Neural progenitor cell (in vitro differentiated cells): ENCODE results near the gene PKP3. TPM values are rescaled to one million over a fixed set of nuclear protein-coding genes. Genes with fewer than 3 reads are reported as not detected.

Source experiments
- DNase-seq: peaks from one replicate; pipeline ENCODE4 v3.0.0-alpha.2; 2016; ENCODE audit warnings: low spot score
- H2AFZ ChIP-seq: fragments of 200-600 bp; sonication (generic); replicated peaks from 2 replicates; pipeline ENCODE4 v1.6.1; 2016; ENCODE audit warnings: antibody characterized with exemption
- H3F3A ChIP-seq: fragments of 200-600 bp; sonication (generic); 2 replicates; pipeline ENCODE4 v1.6.1; 2016; ENCODE audit warnings: antibody characterized with exemption, low read depth
- H3K27ac ChIP-seq: fragments of 200-600 bp; sonication (generic); 2 replicates; pipeline ENCODE4 v1.5.1; 2016; ENCODE audit warnings: mild to moderate bottlenecking
- H3K27me3 ChIP-seq: fragments of 200-600 bp; sonication (generic); 2 replicates; pipeline ENCODE4 v1.6.1; 2016; ENCODE audit warnings: mild to moderate bottlenecking, moderate library complexity
- H3K36me3 ChIP-seq: fragments of 200-600 bp; sonication (generic); 2 replicates; pipeline ENCODE4 v1.5.1; 2016
- H3K4me1 ChIP-seq: fragments of 200-600 bp; sonication (generic); 2 replicates; pipeline ENCODE4 v1.6.1; 2016; ENCODE audit warnings: mixed run types
- H3K4me2 ChIP-seq: fragments of 200-600 bp; sonication (generic); 2 replicates; pipeline ENCODE4 v1.6.1; 2016
- H3K4me3 ChIP-seq: fragments of 200-600 bp; sonication (generic); 2 replicates; pipeline ENCODE4 v1.5.1; 2016
- H3K79me2 ChIP-seq: fragments of 200-600 bp; sonication (generic); 2 replicates; pipeline ENCODE4 v1.6.1; 2016; ENCODE audit warnings: low read depth
- H3K9ac ChIP-seq: fragments of 200-600 bp; sonication (generic); 2 replicates; pipeline ENCODE4 v1.6.1; 2016
- H3K9me3 ChIP-seq: fragments of 200-600 bp; sonication (generic); 2 replicates; pipeline ENCODE4 v1.5.1; 2016; ENCODE audit warnings: low read depth
- H4K20me1 ChIP-seq: fragments of 200-600 bp; sonication (generic); 2 replicates; pipeline ENCODE4 v1.6.1; 2016; ENCODE audit warnings: low read depth
- H3K27ac Mint-ChIP-seq: 3 replicates; pipeline ENCODE4 v1.8.0; 2021; ENCODE audit warnings: mixed read lengths
- H3K27me3 Mint-ChIP-seq: 2 replicates; pipeline ENCODE4 v1.8.0; 2022; ENCODE audit warnings: low read depth, mild to moderate bottlenecking, inconsistent platforms, moderate library complexity, mixed read lengths; ENCODE audit not compliant: insufficient read depth
- H3K36me3 Mint-ChIP-seq: 3 replicates; pipeline ENCODE4 v1.8.0; 2021; ENCODE audit warnings: mixed read lengths
- H3K4me1 Mint-ChIP-seq: 3 replicates; pipeline ENCODE4 v1.8.0; 2021; ENCODE audit warnings: mixed read lengths
- H3K4me3 Mint-ChIP-seq: 3 replicates; pipeline ENCODE4 v1.8.0; 2021; ENCODE audit warnings: mild to moderate bottlenecking, moderate library complexity, mixed read lengths
- H3K9me3 Mint-ChIP-seq: 3 replicates; pipeline ENCODE4 v1.8.0; 2020; ENCODE audit warnings: mixed read lengths
- EZH2 ChIP-seq: fragments of 200-600 bp; sonication (generic); IDR thresholded peaks from 2 replicates; pipeline ENCODE4 v1.6.1; 2017; ENCODE audit warnings: antibody characterized with exemption, mild to moderate bottlenecking, moderate library complexity
- EZH2phosphoT487 ChIP-seq: fragments of 200-600 bp; sonication (generic); IDR thresholded peaks from 2 replicates; pipeline ENCODE4 v1.6.1; 2017; ENCODE audit warnings: antibody characterized with exemption
- total RNA-seq: library from RNA; depleted of rRNA; stranded (reverse); fragments of >200 nt; gene quantifications from 2 replicates; pipeline ENCODE4 v1.2.3, GENCODE V29; 2015; ENCODE audit warnings: low replicate concordance
- TF ChIP-seq, protein P1 (sequence below): fragments of 200-600 bp; sonication (generic); IDR thresholded peaks from 2 replicates; pipeline ENCODE4 v1.5.1; 2017; ENCODE audit warnings: antibody characterized with exemption, mild to moderate bottlenecking

The PKP3 gene
- total RNA-seq, 1 donor from 2014 or later: 8.5 TPM

- Histone ChIP-seq H3K9ac (no peak overlapping the region), H3K9me3 (no peaks in the 10 kb centered on the region), H3K79me2 (no peaks in the 10 kb centered on the region), H3K4me2 (no peak overlapping the region), H3K4me3 (no peak overlapping the region), H3K27me3 (no peaks in the 10 kb centered on the region), H3K27ac (no peak overlapping the region), H3K4me1 (peaks cover 10% of the 10 kb centered on the region), H3F3A (no peaks in the 10 kb centered on the region), H3K36me3 (no peaks in the 10 kb centered on the region), H4K20me1 (no peaks in the 10 kb centered on the region), H2AFZ (no peak overlapping the region)
- TF ChIP-seq EZH2phosphoT487: no peak
- no peak for TF ChIP-seq EZH2
- TF ChIP-seq, protein P1, sequence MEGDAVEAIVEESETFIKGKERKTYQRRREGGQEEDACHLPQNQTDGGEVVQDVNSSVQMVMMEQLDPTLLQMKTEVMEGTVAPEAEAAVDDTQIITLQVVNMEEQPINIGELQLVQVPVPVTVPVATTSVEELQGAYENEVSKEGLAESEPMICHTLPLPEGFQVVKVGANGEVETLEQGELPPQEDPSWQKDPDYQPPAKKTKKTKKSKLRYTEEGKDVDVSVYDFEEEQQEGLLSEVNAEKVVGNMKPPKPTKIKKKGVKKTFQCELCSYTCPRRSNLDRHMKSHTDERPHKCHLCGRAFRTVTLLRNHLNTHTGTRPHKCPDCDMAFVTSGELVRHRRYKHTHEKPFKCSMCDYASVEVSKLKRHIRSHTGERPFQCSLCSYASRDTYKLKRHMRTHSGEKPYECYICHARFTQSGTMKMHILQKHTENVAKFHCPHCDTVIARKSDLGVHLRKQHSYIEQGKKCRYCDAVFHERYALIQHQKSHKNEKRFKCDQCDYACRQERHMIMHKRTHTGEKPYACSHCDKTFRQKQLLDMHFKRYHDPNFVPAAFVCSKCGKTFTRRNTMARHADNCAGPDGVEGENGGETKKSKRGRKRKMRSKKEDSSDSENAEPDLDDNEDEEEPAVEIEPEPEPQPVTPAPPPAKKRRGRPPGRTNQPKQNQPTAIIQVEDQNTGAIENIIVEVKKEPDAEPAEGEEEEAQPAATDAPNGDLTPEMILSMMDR: no peak
- Mint-ChIP-seq H3K9me3 (peaks cover 8% of the 10 kb centered on the region), H3K4me3 (peak overlapping the region; percentile 48), H3K36me3 (no peaks in the 10 kb centered on the region), H3K4me1 (no peaks in the 10 kb centered on the region), H3K27ac (no peak overlapping the region), H3K27me3 (peaks cover 13% of the 10 kb centered on the region)
- no peak for DNase-seq
Observed at GRCh38 chr11:437228-437870, 43.3 kb downstream of the PKP3 start.

GRCh38 chr11:438101-438844, 44.3 kb downstream of the PKP3 start:
- H3K4me1 Mint-ChIP-seq: no peaks in the 10 kb centered on the region
- H3K4me3 ChIP-seq: no peak overlapping the region
- H3K79me2 ChIP-seq: no peaks in the 10 kb centered on the region
- no peak overlapping the region for H3K4me2 ChIP-seq
- no peak overlapping the region for H3K27ac ChIP-seq
- H3K4me1 ChIP-seq: peaks cover 10% of the 10 kb centered on the region
- no peak for DNase-seq
- no peak for TF ChIP-seq EZH2phosphoT487
- TF ChIP-seq, protein P1: no peak
- TF ChIP-seq EZH2: no peak
- H2AFZ ChIP-seq: no peak overlapping the region
- H3K9me3 ChIP-seq: no peaks in the 10 kb centered on the region
- no peak overlapping the region for H3K27ac Mint-ChIP-seq
- no peaks in the 10 kb centered on the region for H3F3A ChIP-seq
- no peak overlapping the region for H3K4me3 Mint-ChIP-seq
- peaks cover 8% of the 10 kb centered on the region for H3K9me3 Mint-ChIP-seq
- no peaks in the 10 kb centered on the region for H3K27me3 ChIP-seq
- H3K9ac ChIP-seq: no peak overlapping the region
- no peaks in the 10 kb centered on the region for H3K36me3 Mint-ChIP-seq
- peaks cover 13% of the 10 kb centered on the region for H3K27me3 Mint-ChIP-seq
- no peaks in the 10 kb centered on the region for H4K20me1 ChIP-seq
- no peaks in the 10 kb centered on the region for H3K36me3 ChIP-seq

DNA sequence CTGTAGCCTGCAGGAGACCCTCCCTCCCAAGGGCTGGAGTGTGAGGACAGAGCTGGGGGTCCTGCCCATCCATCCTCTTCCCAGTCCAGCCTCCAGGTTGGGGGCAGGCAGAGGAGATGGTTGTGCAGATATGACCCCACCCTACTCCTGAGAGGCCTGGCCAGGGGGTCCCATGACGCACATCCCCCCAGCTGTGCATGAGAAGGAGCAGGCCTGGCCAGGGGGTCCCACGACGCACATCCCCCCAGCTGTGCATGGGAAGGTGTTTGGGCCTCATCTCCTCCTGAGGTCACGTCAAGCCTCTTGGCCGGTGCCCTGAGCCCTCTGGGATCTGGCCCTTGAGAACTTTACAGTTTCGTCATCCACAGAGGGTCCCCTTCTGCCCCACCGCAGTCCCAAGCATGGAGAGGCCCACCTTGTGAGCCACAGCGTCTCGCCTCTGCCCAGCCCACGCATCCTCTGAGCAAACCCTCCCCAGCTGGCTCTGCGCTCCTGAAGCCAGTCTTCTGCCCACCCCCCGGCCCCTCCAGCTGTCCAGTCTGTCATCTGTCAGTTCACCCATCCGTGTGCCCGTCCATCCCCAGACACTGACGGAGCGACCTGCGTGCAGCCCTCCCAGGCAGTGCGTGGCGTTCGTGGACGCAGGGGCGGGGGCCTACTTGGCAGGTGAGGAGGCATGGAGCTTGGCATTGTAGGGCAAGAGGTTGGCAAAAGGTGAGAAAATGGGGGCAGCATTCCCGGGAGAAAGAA, 45.5 kb downstream of the PKP3 start:
- peak overlapping the region; percentile 53 for H3K4me3 Mint-ChIP-seq
- Histone ChIP-seq H3K36me3 (no peaks in the 10 kb centered on the region), H3K79me2 (no peaks in the 10 kb centered on the region), H3F3A (no peaks in the 10 kb centered on the region), H2AFZ (no peak overlapping the region), H3K27ac (no peak overlapping the region), H3K4me2 (no peak overlapping the region), H3K27me3 (no peaks in the 10 kb centered on the region), H3K4me1 (peaks cover 10% of the 10 kb centered on the region), H4K20me1 (no peaks in the 10 kb centered on the region), H3K9ac (no peak overlapping the region), H3K4me3 (no peak overlapping the region), H3K9me3 (no peaks in the 10 kb centered on the region)
- H3K9me3 Mint-ChIP-seq: peaks cover 8% of the 10 kb centered on the region
- TF ChIP-seq, protein P1: no peak
- TF ChIP-seq EZH2: no peak
- no peak for TF ChIP-seq EZH2phosphoT487
- no peak for DNase-seq
- no peak overlapping the region for H3K27ac Mint-ChIP-seq
- H3K4me1 Mint-ChIP-seq: peaks cover 8% of the 10 kb centered on the region
- no peaks in the 10 kb centered on the region for H3K36me3 Mint-ChIP-seq
- peaks cover 8% of the 10 kb centered on the region for H3K27me3 Mint-ChIP-seq
